ENCODE results near the gene URAD. TPM values are rescaled to one million over a fixed set of nuclear protein-coding genes. Genes with fewer than 3 reads are reported as not detected.
"Not testable (repeated sequence)": the region's sequence is repeated elsewhere in the genome, so short reads cannot be mapped to it uniquely, and the experiment has no call there.

The URAD gene, protein sequence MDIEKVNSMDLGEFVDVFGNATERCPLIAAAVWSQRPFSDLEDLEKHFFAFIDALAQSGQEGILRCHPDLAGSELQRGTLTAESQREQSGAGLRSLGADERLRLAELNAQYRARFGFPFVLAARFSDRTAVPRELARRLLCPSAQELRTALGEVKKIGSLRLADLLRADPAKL
- not detected for total RNA-seq

DNA sequence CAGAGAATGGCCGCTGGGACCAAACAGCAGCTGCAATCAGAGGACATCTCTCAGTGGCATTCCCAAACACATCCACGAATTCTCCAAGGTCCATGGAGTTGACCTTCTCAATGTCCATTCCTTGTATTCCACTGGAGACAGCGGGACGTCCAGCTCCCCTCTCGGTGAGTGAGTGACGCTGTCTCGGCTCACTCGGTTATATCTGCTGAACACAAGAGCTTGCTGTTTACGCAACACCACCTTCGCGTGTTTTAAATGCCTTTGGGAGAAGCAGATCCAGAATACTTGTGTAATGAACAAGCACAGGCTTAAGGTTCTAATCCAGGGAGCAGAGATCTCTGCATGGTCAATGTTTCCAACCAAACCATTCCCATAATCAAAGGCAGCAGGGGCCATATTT is at the start of gene URAD:
TSS of gene URAD (minus strand) at position 174 of the 400 bp plus-strand sequence. CDS start at position 118, 56 bp downstream.
- H3K36me3 Mint-ChIP-seq (ENCODE audit: low read depth), result no peaks in the 10 kb centered on the region

DNA sequence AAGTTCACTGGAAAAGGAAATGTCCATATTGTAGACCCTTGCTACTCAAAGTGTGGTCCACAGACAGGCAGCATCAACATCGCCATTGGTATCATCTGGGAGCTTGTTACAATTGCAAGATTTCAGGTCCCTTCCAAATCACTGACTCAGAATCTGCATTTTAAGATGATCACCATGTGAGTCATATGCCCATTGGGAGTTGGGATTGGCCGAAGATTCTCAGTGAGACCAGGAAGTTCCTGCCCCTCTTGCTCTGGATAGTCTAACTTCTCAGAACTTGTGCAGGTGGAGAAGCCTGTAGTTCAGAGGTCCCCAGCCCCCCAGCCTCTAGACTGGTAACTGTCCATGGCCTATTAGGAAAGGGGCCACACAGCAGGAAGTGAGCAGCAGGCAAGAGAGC is 48.9 kb upstream of the URAD start:
- CTCF ChIA-PET, result no interaction called here
- Mint-ChIP-seq H3K4me1 (ENCODE audit: low read depth) (peaks cover 2% of the 10 kb centered on the region), H3K27me3 (ENCODE audit: low read depth) (peaks cover 9% of the 10 kb centered on the region), H3K9me3 (no peaks in the 10 kb centered on the region), H3K4me3 (no peak overlapping the region), H3K27ac (no peak overlapping the region), H3K36me3 (ENCODE audit: low read depth) (no peaks in the 10 kb centered on the region)
- DNase-seq, result peak; percentile 10
- intact Hi-C loops (cut with micrococcal nuclease), result no loop called here

More for the DNA sequence above, at the start of gene URAD:
- no peak for DNase-seq
- Mint-ChIP-seq H3K27me3 (ENCODE audit: low read depth) (peaks cover 15% of the 10 kb centered on the region), H3K4me1 (ENCODE audit: low read depth) (no peaks in the 10 kb centered on the region), H3K9me3 (no peaks in the 10 kb centered on the region), H3K27ac (no peak within 1 kb of the TSS), H3K4me3 (no peak within 1 kb of the TSS)
- intact Hi-C loops (cut with micrococcal nuclease), result loop anchor here (10.0 kb wide), 1 partner anchor 1004 kb away; no protein-coding TSS in a partner anchor
- CTCF ChIA-PET, result interaction anchor here (0.8 kb wide), 1 partner anchor 10 kb away, joined by 3 read pairs; no protein-coding TSS in a partner anchor

DNA sequence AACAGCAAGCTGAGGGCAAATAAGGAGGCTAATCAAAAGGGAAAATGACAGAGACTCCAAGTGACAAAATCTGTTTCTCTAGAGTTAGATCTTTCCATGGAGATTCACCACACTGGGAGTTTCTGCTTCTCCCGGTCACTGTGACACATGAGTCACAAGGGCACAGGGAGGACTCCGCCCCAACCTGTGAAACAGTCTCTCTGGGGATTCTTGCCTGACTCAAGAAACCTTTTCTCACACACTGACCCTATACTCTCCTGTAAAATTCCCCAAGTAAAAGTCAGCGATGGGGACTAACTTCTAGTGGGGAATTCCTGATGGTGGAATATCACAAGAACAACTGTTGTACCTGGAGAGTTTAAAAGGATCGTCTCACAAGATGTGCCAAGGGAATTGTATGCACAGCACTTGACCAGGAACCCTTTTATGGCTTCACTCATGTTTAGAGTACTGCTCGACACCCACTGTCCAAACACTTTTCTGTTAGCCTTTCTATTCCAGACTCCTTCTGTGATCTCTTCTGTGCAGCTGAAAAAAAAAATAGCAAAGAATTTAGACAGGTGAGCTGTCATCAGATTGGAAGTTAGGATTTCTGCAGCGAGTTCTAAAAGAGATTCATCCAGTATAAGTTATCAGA is 46.8 kb upstream of the URAD start:
- H3K9me3 Mint-ChIP-seq, result no peaks in the 10 kb centered on the region
- intact Hi-C loops (cut with micrococcal nuclease), result no loop called here
- no peak for DNase-seq
- H3K4me1 Mint-ChIP-seq (ENCODE audit: low read depth), result peaks cover 2% of the 10 kb centered on the region
- H3K27me3 Mint-ChIP-seq (ENCODE audit: low read depth), result peaks cover 15% of the 10 kb centered on the region
- H3K4me3 Mint-ChIP-seq, result no peak overlapping the region
- CTCF ChIA-PET, result no interaction called here
- no peak overlapping the region for H3K27ac Mint-ChIP-seq
- H3K36me3 Mint-ChIP-seq (ENCODE audit: low read depth), result no peaks in the 10 kb centered on the region

DNA sequence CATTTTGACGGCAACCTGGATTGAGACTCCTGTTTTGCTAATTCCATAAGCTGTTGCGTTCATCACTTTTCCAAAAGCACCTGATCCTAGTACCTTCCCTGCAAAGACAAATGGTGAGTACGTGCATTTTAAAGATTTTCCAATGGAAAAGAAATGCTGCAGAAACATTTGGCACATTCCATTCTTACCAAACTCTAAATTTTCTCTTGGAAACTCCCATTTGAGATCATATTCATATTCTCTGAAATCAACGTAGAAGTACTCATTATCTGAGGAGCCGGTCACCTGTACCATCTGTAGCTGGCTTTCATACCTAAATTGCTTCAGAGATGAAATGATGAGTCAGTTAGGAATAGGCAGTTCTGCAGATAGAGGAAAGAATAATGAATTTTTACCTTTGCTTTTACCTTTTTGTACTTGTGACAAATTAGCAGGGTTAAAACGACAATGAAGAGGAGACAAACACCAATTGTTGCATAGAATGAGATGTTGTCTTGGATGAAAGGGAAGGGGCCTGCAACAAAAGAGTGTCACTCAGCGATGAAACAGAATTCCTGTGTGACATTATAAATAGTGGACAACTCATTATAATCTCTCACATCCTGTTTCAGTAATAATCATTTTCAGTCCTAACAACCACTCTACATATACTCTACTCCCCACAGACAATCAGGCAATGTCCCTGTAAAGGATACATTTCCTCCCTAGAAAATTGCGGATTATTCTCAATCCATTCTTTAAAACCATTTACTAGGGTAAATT is 45.6 kb upstream of the URAD start:
- Mint-ChIP-seq H3K27ac (no peak overlapping the region), H3K4me1 (ENCODE audit: low read depth) (peaks cover 2% of the 10 kb centered on the region), H3K4me3 (no peak overlapping the region), H3K9me3 (no peaks in the 10 kb centered on the region), H3K27me3 (ENCODE audit: low read depth) (peaks cover 15% of the 10 kb centered on the region), H3K36me3 (ENCODE audit: low read depth) (no peaks in the 10 kb centered on the region)
- no peak for DNase-seq
- intact Hi-C loops (cut with micrococcal nuclease), result no loop called here
- CTCF ChIA-PET, result no interaction called here

DNA sequence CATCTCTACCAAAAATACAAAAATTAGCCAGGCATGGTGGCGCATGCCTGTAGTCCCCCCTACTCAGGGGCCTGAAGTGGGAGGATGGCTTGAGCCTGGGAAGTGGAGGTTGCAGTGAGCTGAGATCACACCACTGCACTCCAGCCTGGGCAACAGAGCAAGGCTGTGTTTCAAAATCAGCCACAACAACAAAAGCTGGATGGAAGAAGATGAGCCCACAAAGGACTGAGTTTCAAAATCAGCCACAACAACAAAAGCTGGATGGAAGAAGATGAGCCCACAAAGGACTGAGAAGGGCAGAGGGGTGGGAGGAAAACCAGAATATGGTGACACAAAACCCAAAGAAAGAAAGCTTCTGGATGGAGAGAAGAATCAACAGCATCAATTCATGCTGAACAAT is 43.9 kb upstream of the URAD start:
- H3K4me1 Mint-ChIP-seq (ENCODE audit: low read depth); H3K9me3 Mint-ChIP-seq; intact Hi-C loops (cut with micrococcal nuclease); H3K27ac Mint-ChIP-seq; H3K36me3 Mint-ChIP-seq (ENCODE audit: low read depth); H3K27me3 Mint-ChIP-seq (ENCODE audit: low read depth); H3K4me3 Mint-ChIP-seq; DNase-seq: not testable (repeated sequence)
- CTCF ChIA-PET, result interaction anchor here (0.8 kb wide), 1 partner anchor 50 kb away, joined by 3 read pairs; no protein-coding TSS in a partner anchor

DNA sequence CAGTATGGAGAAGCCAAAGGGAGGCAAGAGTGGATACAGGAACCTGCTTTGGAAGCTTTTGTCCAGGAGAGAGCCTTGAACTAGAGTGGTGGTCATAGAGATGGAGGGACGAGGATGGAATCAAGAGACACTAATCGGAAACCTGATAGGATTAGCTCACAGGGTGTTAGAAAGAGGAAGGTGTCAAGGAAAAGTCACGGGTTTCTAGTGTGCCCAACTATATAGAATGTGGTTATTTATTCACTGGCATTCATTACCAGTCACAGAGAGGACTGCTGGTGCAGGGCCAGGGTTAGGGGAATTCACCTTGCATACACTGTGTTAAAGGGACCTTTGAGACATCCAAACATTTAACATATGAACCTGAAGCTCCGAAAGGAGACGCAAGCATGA is 43.4 kb upstream of the URAD start:
- peaks cover 9% of the 10 kb centered on the region for H3K27me3 Mint-ChIP-seq (ENCODE audit: low read depth)
- intact Hi-C loops (cut with micrococcal nuclease), result no loop called here
- CTCF ChIA-PET, result interaction anchor here (0.8 kb wide), 1 partner anchor 49 kb away, joined by 3 read pairs; no protein-coding TSS in a partner anchor
- no peaks in the 10 kb centered on the region for H3K36me3 Mint-ChIP-seq (ENCODE audit: low read depth)
- no peaks in the 10 kb centered on the region for H3K9me3 Mint-ChIP-seq
- no peak overlapping the region for H3K4me3 Mint-ChIP-seq
- DNase-seq, result no peak
- H3K27ac Mint-ChIP-seq, result no peak overlapping the region
- H3K4me1 Mint-ChIP-seq (ENCODE audit: low read depth), result peaks cover 7% of the 10 kb centered on the region

DNA sequence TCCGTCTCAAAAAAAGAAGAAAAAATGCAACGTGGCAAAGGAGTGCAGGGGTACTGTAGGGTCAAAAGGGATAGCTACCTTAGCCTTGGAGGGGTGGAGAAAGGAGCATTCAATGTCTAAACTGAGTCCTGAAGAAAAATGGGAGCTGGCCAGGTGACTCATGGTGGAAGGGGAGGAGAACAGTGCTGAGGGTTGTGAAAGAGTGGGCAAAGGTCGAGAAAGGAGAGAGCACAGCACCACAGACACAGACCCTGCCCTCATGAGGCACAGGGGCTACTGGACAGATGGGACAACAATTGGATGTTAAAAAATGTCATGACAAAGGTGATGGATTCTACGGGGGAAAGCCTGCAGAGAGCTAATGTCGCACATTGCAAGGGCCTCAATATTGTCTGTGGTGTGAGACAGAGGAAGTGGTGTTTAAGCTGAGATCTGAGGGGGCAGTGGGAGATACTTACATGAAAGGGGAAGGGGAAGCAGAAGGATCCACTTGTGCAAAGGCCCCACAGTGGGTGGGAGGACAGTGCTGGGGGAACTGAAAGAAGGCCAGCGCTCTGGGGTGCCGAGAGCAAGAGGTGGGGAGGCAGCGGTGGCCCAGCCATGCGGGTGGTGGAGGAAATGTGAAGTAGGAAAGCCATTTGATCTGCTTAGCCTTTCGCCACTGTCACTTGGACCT is 42.9 kb upstream of the URAD start:
- Mint-ChIP-seq H3K4me3 (no peak overlapping the region), H3K36me3 (ENCODE audit: low read depth) (no peaks in the 10 kb centered on the region), H3K27ac (no peak overlapping the region), H3K27me3 (ENCODE audit: low read depth) (peaks cover 9% of the 10 kb centered on the region), H3K4me1 (ENCODE audit: low read depth) (peaks cover 7% of the 10 kb centered on the region), H3K9me3 (no peaks in the 10 kb centered on the region)
- CTCF ChIA-PET, result no interaction called here
- no peak for DNase-seq
- intact Hi-C loops (cut with micrococcal nuclease), result no loop called here

DNA sequence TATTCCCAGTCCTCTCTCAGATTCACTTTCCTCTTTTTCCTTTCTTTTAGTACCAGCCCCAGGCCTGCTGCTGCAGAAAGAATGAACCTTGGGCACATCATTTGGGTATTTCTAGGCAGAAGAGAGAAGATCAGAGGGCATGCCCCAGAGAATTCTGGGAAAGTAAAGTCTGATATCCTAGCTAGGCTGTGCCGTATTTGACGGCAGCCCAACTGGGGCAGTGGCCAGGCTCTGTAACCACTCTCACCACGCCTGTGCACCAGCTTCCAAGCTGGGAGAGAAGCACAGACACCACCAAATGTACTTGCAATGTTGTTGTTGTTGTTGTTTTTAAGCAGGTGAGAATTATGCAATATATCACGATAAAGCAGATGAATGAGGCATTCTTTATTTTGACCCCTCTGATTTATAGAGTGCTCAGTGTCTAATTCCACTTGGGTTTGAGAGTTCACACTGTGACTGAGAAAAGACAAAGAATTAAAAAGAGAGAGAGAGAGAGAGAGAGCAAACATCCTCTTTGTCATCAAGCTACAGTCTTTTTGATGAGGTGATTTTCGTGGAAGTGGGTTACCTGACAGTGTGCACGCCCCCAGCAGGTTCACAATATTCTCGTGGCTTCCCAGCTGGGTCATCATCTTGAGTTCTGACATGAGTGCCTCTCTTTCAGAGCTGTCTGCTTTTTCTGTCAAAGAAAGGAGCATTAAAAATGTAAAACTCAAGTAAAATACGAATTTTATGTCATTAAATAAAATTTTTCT is 39.3 kb upstream of the URAD start:
- H3K4me3 Mint-ChIP-seq, result no peak overlapping the region

DNA sequence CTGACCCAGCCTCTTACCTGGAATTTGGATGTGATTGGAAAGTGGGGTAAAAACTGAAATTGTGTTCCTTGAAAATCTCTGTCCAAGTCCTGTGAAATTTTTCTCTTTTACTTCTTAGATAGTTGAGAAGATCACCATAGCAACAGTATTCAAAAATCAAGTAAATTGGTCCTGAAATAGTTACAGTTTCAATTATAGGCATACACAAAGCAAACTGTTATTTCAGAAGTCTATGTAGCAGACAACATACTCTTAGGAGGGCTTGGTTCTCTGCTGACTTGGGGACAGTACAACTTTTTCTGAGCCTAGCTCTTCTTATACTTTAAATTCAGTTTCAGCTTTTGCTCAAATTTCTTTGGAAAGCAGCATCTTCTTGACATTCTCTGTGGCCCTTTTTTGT is 38.6 kb upstream of the URAD start:
- peaks cover 6% of the 10 kb centered on the region for H3K27me3 Mint-ChIP-seq (ENCODE audit: low read depth)
- H3K36me3 Mint-ChIP-seq (ENCODE audit: low read depth), result no peaks in the 10 kb centered on the region
- CTCF ChIA-PET, result no interaction called here
- no peaks in the 10 kb centered on the region for H3K9me3 Mint-ChIP-seq
- no peak overlapping the region for H3K27ac Mint-ChIP-seq
- H3K4me3 Mint-ChIP-seq, result no peak overlapping the region
- no peak for DNase-seq
- H3K4me1 Mint-ChIP-seq (ENCODE audit: low read depth), result peaks cover 7% of the 10 kb centered on the region
- intact Hi-C loops (cut with micrococcal nuclease), result no loop called here

More for the DNA sequence above, 39.3 kb upstream of the URAD start:
- Mint-ChIP-seq H3K9me3 (no peaks in the 10 kb centered on the region), H3K27me3 (ENCODE audit: low read depth) (peaks cover 9% of the 10 kb centered on the region), H3K4me1 (ENCODE audit: low read depth) (peaks cover 7% of the 10 kb centered on the region), H3K27ac (no peak overlapping the region), H3K36me3 (ENCODE audit: low read depth) (no peaks in the 10 kb centered on the region)
- CTCF ChIA-PET, result interaction anchor here (0.6 to 1.1 kb wide), 2 partner anchors 45 to 197 kb away, joined by 3 to 7 read pairs; no protein-coding TSS in a partner anchor
- intact Hi-C loops (cut with micrococcal nuclease), result no loop called here
- DNase-seq, result peak; percentile 6

DNA sequence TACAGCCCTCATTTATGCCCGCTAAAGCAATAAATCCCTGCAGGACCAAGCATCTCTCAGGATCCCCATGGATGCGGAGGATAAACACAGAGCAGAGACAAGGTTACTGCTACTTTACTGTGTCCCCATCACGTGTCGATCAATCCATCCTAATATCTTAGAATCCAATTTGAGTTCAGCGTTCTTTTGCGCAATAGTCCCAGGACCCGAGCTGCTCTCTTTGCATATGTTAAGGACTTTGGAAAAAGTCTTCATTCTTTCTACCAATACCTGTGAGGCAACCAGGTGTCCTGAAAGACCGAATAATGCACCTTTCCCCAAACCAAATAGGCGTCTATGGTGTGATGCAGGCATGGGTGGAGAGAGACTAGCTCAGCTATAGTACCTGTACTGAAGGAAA is 38.0 kb upstream of the URAD start:
- Mint-ChIP-seq H3K4me1 (ENCODE audit: low read depth) (peaks cover 7% of the 10 kb centered on the region), H3K9me3 (no peaks in the 10 kb centered on the region), H3K4me3 (no peak overlapping the region), H3K36me3 (ENCODE audit: low read depth) (no peaks in the 10 kb centered on the region), H3K27me3 (ENCODE audit: low read depth) (peaks cover 6% of the 10 kb centered on the region), H3K27ac (no peak overlapping the region)
- CTCF ChIA-PET, result no interaction called here
- no peak for DNase-seq
- intact Hi-C loops (cut with micrococcal nuclease), result no loop called here

DNA sequence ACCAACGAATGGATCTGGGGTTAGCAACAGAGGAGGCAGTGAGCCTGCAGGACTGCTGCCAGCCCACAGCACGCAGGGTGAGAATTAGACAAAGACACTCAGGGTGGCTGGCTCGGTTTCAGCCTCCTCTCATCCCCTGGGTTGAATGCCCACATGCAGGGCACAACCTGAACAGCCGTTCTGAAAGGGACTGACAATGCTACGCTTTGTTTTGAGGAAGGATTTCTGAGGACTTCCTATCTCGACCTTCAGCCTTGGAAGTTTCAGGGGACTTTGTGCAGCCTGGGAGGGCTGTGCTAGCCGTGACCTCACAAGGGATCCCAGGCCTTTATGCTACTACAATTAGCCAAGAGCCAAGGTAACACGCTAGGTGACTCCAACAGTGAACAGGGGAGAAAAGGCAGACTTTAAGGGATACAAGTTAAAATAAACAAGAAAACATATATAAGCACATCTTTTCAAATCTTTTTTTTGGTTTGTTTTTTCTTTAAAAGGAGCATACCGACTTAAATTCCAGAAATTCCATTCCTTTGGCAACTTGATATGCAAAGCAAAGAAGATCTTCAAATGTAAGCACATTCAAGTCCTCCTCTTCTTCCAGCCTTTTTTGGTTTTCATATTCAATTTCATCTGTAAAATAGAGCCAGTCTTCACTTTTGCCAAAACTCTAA is 34.5 kb upstream of the URAD start:
- no peaks in the 10 kb centered on the region for H3K9me3 Mint-ChIP-seq
- no peaks in the 10 kb centered on the region for H3K27me3 Mint-ChIP-seq (ENCODE audit: low read depth)
- intact Hi-C loops (cut with micrococcal nuclease), result no loop called here
- no peak overlapping the region for H3K27ac Mint-ChIP-seq
- peaks cover 7% of the 10 kb centered on the region for H3K4me1 Mint-ChIP-seq (ENCODE audit: low read depth)
- H3K4me3 Mint-ChIP-seq, result no peak overlapping the region
- DNase-seq, result no peak
- no peaks in the 10 kb centered on the region for H3K36me3 Mint-ChIP-seq (ENCODE audit: low read depth)
- CTCF ChIA-PET, result interaction anchor here (0.6 to 0.8 kb wide), 3 partner anchors 10 to 1095 kb away, joined by 3 to 6 read pairs (median 4); no protein-coding TSS in a partner anchor
